Iris pigment epithelial cell (primary cell): ENCODE data around the gene ARL10.

Experiments
- DNase-seq: peaks from one replicate; pipeline ENCODE4 v3.0.0-alpha.2; 2011; ENCODE audit warnings: low read depth

ARL10 gene, protein sequence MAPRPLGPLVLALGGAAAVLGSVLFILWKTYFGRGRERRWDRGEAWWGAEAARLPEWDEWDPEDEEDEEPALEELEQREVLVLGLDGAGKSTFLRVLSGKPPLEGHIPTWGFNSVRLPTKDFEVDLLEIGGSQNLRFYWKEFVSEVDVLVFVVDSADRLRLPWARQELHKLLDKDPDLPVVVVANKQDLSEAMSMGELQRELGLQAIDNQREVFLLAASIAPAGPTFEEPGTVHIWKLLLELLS

DNA sequence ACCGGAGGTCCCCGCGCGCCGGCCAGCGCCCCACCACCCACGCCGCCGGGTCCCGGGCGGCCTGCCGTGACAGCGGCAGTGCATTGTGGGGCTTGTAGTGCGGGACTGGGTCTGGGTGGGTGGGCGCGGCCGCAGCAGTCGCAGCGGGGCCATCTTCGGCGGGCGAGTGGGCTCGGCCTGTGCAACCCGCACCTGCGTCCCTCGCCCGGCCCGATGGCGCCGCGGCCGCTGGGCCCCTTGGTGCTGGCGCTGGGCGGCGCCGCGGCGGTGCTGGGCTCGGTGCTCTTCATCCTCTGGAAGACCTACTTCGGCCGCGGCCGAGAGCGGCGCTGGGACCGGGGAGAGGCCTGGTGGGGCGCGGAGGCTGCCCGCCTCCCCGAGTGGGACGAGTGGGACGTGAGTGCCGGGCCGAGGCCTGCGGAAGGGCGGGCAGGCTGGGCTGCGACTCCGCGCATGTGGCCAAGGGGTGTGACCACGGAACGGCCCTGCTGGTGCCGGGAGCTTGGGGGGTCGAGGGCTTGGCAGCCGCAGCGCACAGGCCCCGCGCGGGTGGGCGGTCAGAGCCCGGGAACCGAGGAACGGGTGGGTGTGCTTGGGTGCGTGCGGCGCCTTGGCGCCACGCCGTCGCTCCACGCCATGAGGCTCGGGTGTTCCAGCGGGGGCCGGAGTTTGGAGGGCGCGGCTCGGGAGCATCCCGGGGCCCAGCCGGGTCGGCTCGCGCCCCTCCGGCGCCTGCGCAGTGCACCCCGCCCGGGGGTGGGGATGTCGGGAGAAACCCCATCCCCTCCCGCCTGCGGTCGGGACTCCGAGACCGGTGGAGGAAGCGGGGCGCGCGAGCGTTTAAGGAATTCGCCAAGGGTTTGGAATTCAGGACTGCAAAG is at the start of gene ARL10:
Gene ARL10, plus strand, starts transcription at position 137 of the 881 bp plus-strand sequence. Its CDS starts 77 bp downstream, at position 214.
- DNase-seq = peak; percentile 45

GRCh38 chr5:176317534-176318374 is 47.5 kb upstream of the ARL10 start:
- no peak for DNase-seq

- peak; percentile 21 for DNase-seq
These were observed 45.3 kb upstream of the ARL10 start for GRCh38 chr5:176319827-176320554.

DNA sequence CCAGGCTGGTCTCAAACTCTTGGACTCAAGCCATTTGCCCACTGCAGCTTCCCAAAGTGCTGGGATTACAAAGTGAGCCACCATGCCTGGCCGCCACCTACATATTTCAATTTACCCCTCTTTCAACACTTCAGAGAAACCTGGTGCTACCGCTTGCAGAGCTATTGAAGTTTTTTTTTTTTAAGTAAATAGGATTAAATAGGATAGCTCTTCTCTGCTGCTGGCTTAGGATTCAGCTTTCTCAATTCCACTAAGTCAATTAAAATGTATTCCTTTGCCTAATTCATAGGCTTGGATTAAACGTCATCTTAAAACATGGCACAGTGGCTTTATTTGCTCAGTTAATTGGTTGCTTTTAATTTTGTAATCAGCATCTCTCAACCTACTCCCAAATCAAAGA is 44.7 kb upstream of the ARL10 start:
- DNase-seq = no peak

- no peak for DNase-seq
These were observed 31.1 kb upstream of the ARL10 start for GRCh38 chr5:176334031-176334770.

DNA sequence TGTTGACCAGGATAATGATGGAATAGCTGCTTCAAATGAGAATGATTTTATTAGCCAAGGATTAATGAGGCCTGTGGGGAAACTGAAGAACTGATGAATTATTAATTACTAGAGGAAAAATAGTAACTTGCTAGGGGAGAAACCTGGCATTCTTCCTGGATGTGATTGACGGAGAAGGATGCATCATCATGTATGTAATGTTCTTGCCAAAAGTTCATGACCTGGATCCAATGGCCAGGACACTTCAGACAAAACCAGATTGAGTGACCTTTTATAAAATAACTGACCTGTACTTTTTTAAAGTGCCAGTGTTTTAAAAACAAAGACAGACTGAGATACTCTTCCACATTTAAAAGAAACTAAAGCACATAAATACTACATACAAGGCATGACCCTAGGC is 27.4 kb upstream of the ARL10 start:
- peak; percentile 63 for DNase-seq

DNA sequence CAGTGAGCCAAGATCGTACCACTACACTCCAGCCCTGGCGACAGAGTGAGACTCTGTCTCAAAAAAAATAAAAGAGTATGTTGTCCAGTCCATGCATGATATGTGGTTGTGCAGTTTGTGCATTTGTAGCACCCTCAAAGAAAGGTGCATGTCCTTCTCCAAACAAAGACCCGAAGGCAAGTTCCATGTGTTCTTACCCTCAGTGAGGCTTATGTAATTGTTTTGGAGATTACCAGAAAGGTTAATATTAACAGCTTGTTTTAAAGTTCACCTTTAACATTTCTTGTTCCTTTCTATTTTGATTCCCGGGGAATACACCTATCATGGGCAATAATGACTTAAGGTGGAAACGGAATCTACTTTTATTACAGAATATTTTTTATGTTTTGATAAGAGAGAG is 26.0 kb upstream of the ARL10 start:
- no peak for DNase-seq

DNA sequence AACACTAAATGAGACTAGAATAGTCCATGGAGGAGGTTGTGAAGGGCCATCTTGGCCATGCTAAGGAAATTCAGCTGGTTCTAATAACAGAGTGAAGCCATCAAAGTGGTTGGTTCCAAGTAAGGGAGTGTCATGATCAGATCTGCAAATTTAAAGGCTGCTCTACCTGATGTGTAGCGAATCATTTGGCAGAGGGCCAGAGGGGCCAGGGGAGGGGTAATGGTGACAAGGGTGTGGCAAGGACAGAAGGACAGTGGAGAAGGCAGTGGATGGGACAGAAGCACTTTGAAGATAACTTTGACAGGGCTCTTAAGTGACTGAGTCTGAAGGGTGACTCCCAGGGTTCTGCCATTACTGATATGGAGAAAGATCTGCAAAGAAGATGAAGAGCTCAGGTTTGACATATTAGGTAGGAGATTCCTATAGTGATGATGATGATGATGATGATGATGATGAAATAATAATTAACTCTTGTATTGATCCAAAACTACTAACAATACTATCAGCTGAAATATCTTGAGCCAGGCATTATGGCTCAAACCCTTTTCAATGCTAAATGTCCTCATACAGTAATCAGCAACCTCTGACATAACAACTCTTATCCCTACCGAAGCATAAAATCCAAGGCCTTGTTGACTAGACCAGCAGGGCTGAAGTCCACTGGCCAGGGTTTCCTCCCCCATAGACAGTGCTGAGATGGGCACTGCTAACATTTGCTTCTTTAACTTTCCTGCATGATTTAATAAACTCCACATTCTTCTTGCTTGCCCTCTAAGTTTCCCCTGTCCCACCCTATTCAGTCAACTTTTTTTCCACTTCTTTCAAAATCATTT is 23.7 kb upstream of the ARL10 start:
- no peak for DNase-seq

DNA sequence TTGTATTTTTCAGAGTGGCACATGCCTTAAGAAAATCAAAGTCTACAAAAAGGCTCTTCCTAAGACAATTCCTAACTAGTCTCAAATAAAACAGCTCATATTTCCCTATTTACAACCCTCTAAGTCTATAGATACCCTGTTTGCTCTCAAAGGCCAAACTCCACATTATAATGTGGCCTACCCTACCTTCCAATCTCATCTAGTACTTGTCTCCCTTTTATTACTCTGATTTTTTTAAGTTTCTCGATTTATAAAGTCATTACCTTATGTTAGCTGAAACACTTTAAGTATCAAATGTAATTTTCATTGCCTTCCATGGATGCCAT is 23.2 kb upstream of the ARL10 start:
- DNase-seq = no peak

DNA sequence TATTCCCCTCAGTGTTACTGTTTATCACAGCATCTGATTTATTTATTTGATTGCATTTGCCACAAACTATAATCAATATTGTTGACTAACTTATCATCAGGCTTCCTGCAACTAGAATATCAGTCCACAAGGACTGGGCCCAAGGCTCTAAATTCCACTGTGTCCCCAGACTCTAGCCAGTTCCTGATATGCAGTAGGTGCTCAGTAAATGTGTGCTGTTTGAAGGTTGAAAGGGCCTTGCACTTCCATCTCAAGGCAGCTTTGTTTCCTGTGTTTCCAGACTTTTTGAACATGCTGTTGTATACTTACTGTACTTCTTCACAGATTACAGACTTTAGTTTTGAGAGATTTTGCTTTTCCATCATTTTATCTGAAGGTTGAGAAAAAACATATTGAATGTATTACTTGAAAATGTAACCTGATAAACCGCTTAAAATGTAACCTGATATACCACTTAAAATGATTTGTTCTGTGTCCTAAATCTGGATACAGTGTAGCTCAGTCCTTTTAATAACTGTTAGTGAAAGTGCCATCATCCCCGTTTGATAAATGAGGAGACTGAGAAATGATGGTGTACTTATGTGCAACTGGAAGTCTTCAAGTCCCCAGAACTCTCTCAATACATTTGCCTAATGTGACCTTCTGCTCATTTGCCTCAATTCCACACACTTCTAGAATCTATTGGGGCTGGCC is 22.4 kb upstream of the ARL10 start:
- no peak for DNase-seq

GRCh38 chr5:176350416-176350815 is 14.9 kb upstream of the ARL10 start:
- DNase-seq = no peak

GRCh38 chr5:176352116-176352878 is 13.0 kb upstream of the ARL10 start:
- DNase-seq = peak; percentile 73

DNA sequence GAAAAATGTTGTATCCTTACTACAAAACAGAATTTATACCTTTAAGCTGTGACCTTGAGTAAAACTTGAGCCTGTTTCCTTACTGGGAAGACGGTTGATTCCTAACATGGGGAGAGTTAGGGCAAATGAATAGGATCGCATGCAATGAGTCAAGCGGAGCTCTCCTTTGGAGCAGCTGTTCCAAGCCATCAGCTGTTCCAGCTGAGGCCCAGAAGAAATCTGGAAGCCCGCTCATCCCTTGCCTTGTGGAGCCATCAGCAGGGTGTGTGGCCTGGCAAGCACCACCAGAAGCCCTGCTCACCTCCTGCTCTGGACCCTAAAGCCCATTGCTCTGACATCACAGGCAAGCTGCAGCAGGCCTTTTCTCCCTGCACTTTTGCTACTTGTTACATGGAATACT is 11.8 kb upstream of the ARL10 start:
- DNase-seq = no peak

GRCh38 chr5:176355400-176356178 is 9.7 kb upstream of the ARL10 start:
- no peak for DNase-seq

DNA sequence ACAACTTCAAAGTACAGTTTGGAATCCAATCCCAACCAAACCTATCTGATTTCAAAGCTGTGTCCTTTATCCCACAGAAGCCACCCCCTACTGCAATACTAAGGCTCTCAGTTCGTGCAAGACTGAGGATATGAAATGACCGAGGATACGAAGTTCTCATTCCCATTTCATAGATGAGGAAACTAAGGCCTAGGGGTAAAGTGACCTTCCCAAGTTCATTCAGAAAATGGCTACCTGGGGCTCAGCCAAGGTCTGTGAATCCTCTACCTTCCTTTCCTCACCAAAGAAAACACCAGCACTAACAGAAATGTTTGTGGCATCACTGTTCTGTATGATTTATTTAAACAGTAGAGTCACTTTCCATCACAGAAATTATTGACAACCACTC is 9.1 kb upstream of the ARL10 start:
- no peak for DNase-seq

DNA sequence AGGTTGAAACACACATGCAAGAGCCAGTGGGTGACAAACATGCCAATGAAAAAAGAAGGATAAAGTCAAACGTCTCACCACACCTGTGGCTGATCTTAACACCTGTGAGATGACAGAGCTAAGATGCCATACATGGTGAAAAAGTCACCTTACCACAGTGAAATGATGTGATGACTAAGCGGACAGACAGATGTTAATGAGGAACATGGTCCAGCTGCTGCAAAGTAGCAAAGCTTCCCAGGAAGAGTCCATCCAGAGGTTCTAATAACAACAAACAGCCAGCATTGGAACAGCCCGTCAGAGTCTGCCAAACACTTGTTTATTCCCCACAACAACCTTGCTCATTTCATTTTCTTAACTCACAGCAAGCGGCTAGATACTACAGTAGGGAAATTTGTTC is 5.6 kb upstream of the ARL10 start:
- no peak for DNase-seq

DNA sequence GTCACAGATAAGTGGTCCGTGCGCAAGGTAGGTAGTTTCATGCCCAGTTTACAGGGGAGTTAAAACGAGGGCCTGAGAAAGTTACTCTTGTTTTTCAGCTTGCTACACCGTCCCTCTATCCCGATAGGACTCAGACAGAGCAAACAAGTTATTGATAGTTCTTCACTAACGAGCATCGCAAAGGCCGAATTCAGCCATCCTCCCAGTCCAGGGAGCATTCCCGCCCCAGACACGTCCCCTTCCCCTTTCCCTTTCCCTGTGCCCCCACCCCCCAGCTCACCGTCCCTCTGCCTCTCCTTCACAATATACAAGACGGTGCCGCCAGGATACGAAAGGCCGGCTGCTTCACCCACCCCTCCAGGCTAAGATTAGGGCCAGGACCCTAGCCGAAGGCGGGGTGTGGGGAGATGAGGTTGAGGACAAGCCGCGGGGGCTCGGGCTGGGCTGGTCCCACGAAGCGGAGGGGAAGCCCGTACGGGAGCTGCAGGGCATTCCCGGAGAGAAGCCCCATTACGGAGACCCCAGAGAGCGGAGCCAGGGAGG is 4.3 kb upstream of the ARL10 start:
- peak; percentile 15 for DNase-seq
